Subcutaneous abdominal adipose tissue (tissue), 5 donors: ENCODE results near the gene DDAH1.

ENCODE experiments used
- H3K27ac ChIP-seq: one replicate; pipeline ENCODE4 v1.7.0; 2013; ENCODE audit warnings: low read depth, mild to moderate bottlenecking, inconsistent platforms, low read length, moderate library complexity
- H3K27me3 ChIP-seq, 5 donors: one replicate each; pipeline ENCODE4 v1.7.0; 2013; ENCODE audit warnings: low read length in 5 of 5, inconsistent platforms in 1 of 5; ENCODE audit not compliant: control insufficient read depth in 5 of 5, insufficient read depth in 4 of 5
- H3K36me3 ChIP-seq, 5 donors: one replicate each; pipeline ENCODE4 v1.7.0; 2013; ENCODE audit warnings: low read length in 5 of 5; ENCODE audit not compliant: control insufficient read depth in 5 of 5, insufficient read depth in 5 of 5
- H3K4me1 ChIP-seq, 5 donors: one replicate each; pipeline ENCODE4 v1.7.0; 2013; ENCODE audit warnings: low read length in 5 of 5, mild to moderate bottlenecking in 3 of 5, moderate library complexity in 1 of 5; ENCODE audit not compliant: control insufficient read depth in 5 of 5, insufficient read depth in 5 of 5
- H3K4me3 ChIP-seq, 5 donors: one replicate each; pipeline ENCODE4 v1.7.0; 2013; ENCODE audit warnings: low read length in 5 of 5, low read depth in 1 of 5
- H3K9ac ChIP-seq, 5 donors: one replicate each; pipeline ENCODE4 v1.7.0; 2013; ENCODE audit warnings: low read length in 5 of 5, mild to moderate bottlenecking in 4 of 5, moderate library complexity in 3 of 5
- H3K9me3 ChIP-seq, 5 donors: one replicate each; pipeline ENCODE4 v1.7.0; 2013; ENCODE audit warnings: low read length in 5 of 5; ENCODE audit not compliant: control insufficient read depth in 5 of 5
- donor health status: healthy.
- donor health status: healthy.
- donor health status: healthy.
- donor health status: healthy.
- donor health status: healthy.

DDAH1 gene

GRCh38 chr1:85449356-85449755 is 15.6 kb downstream of the DDAH1 start:
- H3K27ac ChIP-seq, result peak overlapping the region; percentile 82
- no peaks in the 10 kb centered on the region for H3K9me3 ChIP-seq
- no peaks in the 10 kb centered on the region for H3K36me3 ChIP-seq
- H3K9ac ChIP-seq, result peak overlapping the region in 2 of 5 donors; percentile 31 to 57
- H3K4me1 ChIP-seq, result peaks cover 6 to 40% (median 17%) of the 10 kb centered on the region in 5 donors
- no peaks in the 10 kb centered on the region for H3K27me3 ChIP-seq
- no peak overlapping the region for H3K4me3 ChIP-seq

- no peaks in the 10 kb centered on the region for H3K36me3 ChIP-seq
- H3K9ac ChIP-seq, result no peak overlapping the region
- no peaks in the 10 kb centered on the region for H3K27me3 ChIP-seq
- H3K4me1 ChIP-seq, result peaks cover under 1 to 33% (median 13%) of the 10 kb centered on the region in 5 donors
- H3K9me3 ChIP-seq, result no peaks in the 10 kb centered on the region
- H3K27ac ChIP-seq, result peak overlapping the region; percentile 82
- H3K4me3 ChIP-seq, result no peak overlapping the region
Measured at GRCh38 chr1:85448358-85448757, 16.6 kb downstream of the DDAH1 start.

GRCh38 chr1:85447006-85447943 is 17.7 kb downstream of the DDAH1 start:
- peak overlapping the region in 1 of 5 donors; percentile 43 for H3K9ac ChIP-seq
- peaks cover 0 to 30% (median 11%) of the 10 kb centered on the region in 5 donors for H3K4me1 ChIP-seq
- no peaks in the 10 kb centered on the region for H3K27me3 ChIP-seq
- no peaks in the 10 kb centered on the region for H3K36me3 ChIP-seq
- no peaks in the 10 kb centered on the region for H3K9me3 ChIP-seq
- H3K27ac ChIP-seq, result peak overlapping the region; percentile 82
- no peak overlapping the region for H3K4me3 ChIP-seq

- Histone ChIP-seq H3K27me3 (no peaks in the 10 kb centered on the region), H3K27ac (no peak overlapping the region), H3K4me3 (no peak overlapping the region), H3K36me3 (no peaks in the 10 kb centered on the region), H3K9ac (no peak overlapping the region), H3K4me1 (peaks cover 0 to 31% (median 13%) of the 10 kb centered on the region in 5 donors), H3K9me3 (no peaks in the 10 kb centered on the region)
Measured at GRCh38 chr1:85445906-85446305, 19.1 kb downstream of the DDAH1 start.

- no peak overlapping the region for H3K4me3 ChIP-seq
- no peak overlapping the region for H3K27ac ChIP-seq
- H3K36me3 ChIP-seq, result no peaks in the 10 kb centered on the region
- no peaks in the 10 kb centered on the region for H3K27me3 ChIP-seq
- H3K4me1 ChIP-seq, result peaks cover 0 to 36% (median 18%) of the 10 kb centered on the region in 5 donors
- H3K9ac ChIP-seq, result no peak overlapping the region
- H3K9me3 ChIP-seq, result no peaks in the 10 kb centered on the region
Measured at GRCh38 chr1:85444381-85444780, 20.6 kb downstream of the DDAH1 start.

GRCh38 chr1:85440612-85441011 is 24.3 kb downstream of the DDAH1 start:
- H3K27ac ChIP-seq, result peak overlapping the region; percentile 78

GRCh38 chr1:85438353-85438752 is 26.6 kb downstream of the DDAH1 start:
- Histone ChIP-seq H3K27me3 (no peaks in the 10 kb centered on the region), H3K4me3 (no peak overlapping the region), H3K36me3 (no peaks in the 10 kb centered on the region), H3K9me3 (no peaks in the 10 kb centered on the region), H3K9ac (no peak overlapping the region), H3K4me1 (peaks cover 0 to 27% (median 7%) of the 10 kb centered on the region in 5 donors), H3K27ac (peak overlapping the region; percentile 15)

More at GRCh38 chr1:85440612-85441011, 24.3 kb downstream of the DDAH1 start:
- no peak overlapping the region for H3K4me3 ChIP-seq
- no peaks in the 10 kb centered on the region for H3K36me3 ChIP-seq
- peaks cover 0 to 29% (median 7%) of the 10 kb centered on the region in 5 donors for H3K4me1 ChIP-seq
- H3K9me3 ChIP-seq, result no peaks in the 10 kb centered on the region
- H3K9ac ChIP-seq, result no peak overlapping the region
- H3K27me3 ChIP-seq, result no peaks in the 10 kb centered on the region

- Histone ChIP-seq H3K36me3 (no peaks in the 10 kb centered on the region), H3K4me3 (no peak overlapping the region), H3K9me3 (no peaks in the 10 kb centered on the region), H3K27ac (no peak overlapping the region), H3K9ac (no peak overlapping the region), H3K27me3 (no peaks in the 10 kb centered on the region), H3K4me1 (peaks cover 0 to 32% (median 7%) of the 10 kb centered on the region in 5 donors)
Measured at GRCh38 chr1:85437139-85437538, 27.8 kb downstream of the DDAH1 start.

- Histone ChIP-seq H3K36me3 (no peaks in the 10 kb centered on the region), H3K27ac (no peak overlapping the region), H3K9me3 (no peaks in the 10 kb centered on the region), H3K4me1 (peaks cover 0 to 23% (median 0%) of the 10 kb centered on the region in 5 donors), H3K27me3 (no peaks in the 10 kb centered on the region), H3K4me3 (no peak overlapping the region), H3K9ac (no peak overlapping the region)
Measured at GRCh38 chr1:85433096-85433495, 31.9 kb downstream of the DDAH1 start.

- Histone ChIP-seq H3K9me3 (peaks cover 0 to 2% (median 0%) of the 10 kb centered on the region in 5 donors), H3K4me3 (no peak overlapping the region), H3K36me3 (no peaks in the 10 kb centered on the region), H3K9ac (no peak overlapping the region), H3K27ac (peak overlapping the region; percentile 50), H3K4me1 (peaks cover 0 to 27% (median 4%) of the 10 kb centered on the region in 5 donors), H3K27me3 (no peaks in the 10 kb centered on the region)
Measured at GRCh38 chr1:85428471-85429089, 36.4 kb downstream of the DDAH1 start.
